Stimulated activated effector memory CD8-positive, alpha-beta T cell treated with anti-CD3 and anti-CD28 coated beads, Interleukin-12 subunit alpha, Interleukin-12 subunit beta, amount 100 ng/mL, for 72 hours (primary cell): ENCODE measurements around the gene NARF.
"Not testable (repeated sequence)": the region's sequence is repeated elsewhere in the genome, so short reads cannot be mapped to it uniquely, and the experiment has no call there.

ENCODE experiments used
- ATAC-seq: fragments of 150-1000 bp; cut with Tn5 transposase; 2 replicates; pipeline ENCODE4 v1.10.0; 2021
- DNase-seq, 2 donors: peaks; one replicate each; pipeline ENCODE4 v3.0.0; 2021 to 2022; ENCODE audit warnings: low spot score in 2 of 2
- H3K27ac Mint-ChIP-seq: one replicate; pipeline ENCODE4 v1.8.0; 2022; ENCODE audit warnings: mild to moderate bottlenecking, mixed read lengths
- H3K36me3 Mint-ChIP-seq: one replicate; pipeline ENCODE4 v1.8.0; 2022; ENCODE audit warnings: mild to moderate bottlenecking, mixed read lengths
- H3K4me1 Mint-ChIP-seq: one replicate; pipeline ENCODE4 v1.8.0; 2022; ENCODE audit warnings: mixed read lengths
- H3K4me3 Mint-ChIP-seq: one replicate; pipeline ENCODE4 v1.8.0; 2022; ENCODE audit warnings: mild to moderate bottlenecking, mixed read lengths
- H3K9me3 Mint-ChIP-seq: one replicate; pipeline ENCODE4 v1.8.0; 2022; ENCODE audit warnings: mixed read lengths

The NARF gene

DNA sequence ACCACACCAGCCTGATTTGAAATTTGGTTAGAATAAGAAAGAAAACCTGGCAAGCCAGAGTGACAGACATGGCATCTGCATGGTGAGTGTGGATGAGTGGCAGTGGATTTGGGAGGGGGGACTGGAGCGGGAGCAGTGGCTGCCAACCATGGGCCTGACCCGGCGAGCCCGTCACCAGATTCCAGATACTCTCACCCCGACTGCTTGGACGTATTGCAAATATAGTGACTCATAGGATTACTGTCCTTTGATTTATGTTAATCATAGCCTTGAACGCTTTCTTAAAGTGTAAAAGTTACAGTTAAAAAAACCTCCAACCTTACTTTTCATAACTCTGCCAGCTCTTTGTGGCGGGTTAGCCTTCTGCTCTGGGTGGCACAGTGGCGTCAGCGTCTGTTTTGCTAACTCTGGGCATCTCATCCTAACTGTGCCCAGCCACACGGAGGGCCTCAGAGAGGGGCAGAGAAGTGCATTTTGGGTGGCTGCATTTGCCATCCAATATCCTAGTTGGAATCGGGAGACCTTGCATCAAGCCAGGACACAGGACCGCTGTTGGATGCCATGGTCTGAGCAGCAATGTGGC lies 34.2 kb downstream of the NARF start:
- no peak overlapping the region for H3K4me3 Mint-ChIP-seq
- H3K4me1 Mint-ChIP-seq, result peaks cover 39% of the 10 kb centered on the region
- no peaks in the 10 kb centered on the region for H3K9me3 Mint-ChIP-seq
- peaks cover 45% of the 10 kb centered on the region for H3K36me3 Mint-ChIP-seq
- DNase-seq (no peak), ATAC-seq (no peak)
- H3K27ac Mint-ChIP-seq, result no peak overlapping the region

DNA sequence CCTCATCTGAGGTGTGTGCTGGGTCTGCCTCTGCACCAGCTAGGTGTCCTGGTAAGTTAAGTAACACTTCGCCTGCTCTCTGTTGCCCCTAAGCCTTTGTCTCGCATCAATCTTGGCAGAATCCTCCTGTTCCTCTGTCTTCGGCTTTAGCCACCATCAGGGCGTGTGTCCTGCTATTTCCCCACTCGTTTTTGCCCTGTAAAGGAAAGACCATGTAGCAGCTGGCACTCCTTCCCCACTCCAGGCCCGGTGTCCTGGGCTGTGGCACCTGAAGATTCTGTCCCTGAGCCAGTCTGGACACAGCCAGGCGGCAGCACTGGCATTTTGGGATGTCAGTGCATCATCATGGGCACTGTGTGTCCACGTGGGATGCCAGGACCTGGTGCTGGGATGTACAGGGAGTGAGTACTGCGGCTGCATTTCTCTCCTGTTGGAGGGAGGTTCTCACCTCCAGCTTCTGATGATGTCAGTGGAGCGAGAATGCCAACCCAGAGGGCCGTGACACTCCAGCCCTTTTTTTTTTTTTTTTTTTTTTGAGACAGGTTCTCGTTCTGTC lies 34.8 kb downstream of the NARF start:
- DNase-seq (no peak), ATAC-seq (no peak)
- H3K4me3 Mint-ChIP-seq, result no peak overlapping the region
- peaks cover 44% of the 10 kb centered on the region for H3K4me1 Mint-ChIP-seq
- H3K27ac Mint-ChIP-seq, result peak overlapping the region; percentile 97
- peaks cover 45% of the 10 kb centered on the region for H3K36me3 Mint-ChIP-seq
- H3K9me3 Mint-ChIP-seq, result no peaks in the 10 kb centered on the region

DNA sequence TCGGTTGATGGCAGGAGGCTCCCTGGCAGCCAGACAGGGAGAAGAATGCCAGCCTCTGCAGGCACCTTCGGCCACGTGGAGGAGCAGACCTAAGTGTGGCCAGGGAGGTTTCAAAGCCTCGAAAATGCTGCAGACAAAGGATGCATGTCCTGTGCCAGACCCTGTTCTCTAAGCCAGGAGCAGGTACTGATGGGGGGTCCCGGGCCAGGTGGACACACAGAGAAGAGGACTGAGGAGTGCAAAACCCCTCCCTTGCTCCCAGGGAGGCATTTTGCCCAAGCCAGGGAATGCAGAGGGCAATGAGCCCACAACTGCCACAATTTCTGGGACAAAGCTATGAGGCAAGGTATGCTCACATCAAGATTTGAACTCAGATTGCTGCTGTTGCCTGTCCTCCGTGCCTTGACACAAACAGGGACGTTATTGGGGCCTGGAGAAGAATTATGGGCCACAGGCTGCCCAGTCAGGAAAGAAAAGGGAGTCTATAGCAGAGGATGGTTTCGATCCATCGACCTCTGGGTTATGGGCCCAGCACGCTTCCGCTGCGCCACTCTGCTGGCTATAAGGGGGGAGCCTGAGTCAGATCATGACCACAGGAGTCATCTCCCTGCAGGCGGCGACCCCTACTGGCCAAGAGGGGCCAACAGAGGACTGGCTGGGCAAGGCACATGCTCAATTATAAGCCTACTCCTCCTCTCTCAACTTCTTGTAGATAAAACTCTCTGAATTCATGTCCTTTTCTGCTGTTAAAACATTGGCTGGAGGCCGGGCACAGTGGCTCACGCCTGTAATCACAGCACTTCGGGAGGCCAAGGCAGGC lies 35.9 kb downstream of the NARF start:
- H3K4me1 Mint-ChIP-seq, result peaks cover 48% of the 10 kb centered on the region
- H3K9me3 Mint-ChIP-seq, result no peaks in the 10 kb centered on the region
- H3K27ac Mint-ChIP-seq, result peak overlapping the region; percentile 97
- DNase-seq, result peak; percentile 90 to 98
- H3K36me3 Mint-ChIP-seq, result peaks cover 35% of the 10 kb centered on the region
- peak; percentile 85 for ATAC-seq
- peak overlapping the region; percentile 53 for H3K4me3 Mint-ChIP-seq

DNA sequence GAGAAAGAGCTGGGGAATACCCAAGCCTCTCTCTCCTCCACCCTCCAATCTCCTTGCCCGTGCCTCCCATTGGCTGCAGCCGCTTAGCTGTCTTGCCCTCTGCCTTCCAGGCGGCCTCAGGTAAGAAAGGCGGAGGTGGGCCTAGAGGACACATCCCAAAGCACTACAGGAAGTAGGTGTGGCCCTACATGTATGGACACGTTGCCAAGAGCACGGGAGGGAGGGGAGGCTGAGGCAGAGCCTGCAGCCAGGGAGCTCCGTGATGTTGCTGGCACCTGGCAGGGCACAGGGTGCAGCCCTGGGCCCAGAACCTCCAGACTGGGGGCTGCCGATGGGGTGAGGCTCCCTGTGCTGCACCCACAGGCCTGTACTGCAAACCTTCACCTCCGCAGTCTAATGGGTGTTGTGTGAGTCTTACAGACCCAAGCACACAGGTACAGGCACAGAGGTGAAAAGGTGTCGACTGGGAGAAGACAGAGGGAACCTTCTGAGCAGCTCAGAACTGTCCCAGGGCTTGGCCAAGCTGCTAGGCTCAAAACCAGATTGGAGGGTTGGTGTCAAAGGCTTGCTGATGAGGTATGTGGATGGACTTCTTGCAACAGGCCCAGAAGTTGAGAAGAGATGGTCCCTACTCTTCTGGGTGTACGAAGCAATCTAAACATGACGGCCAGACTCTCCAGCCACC lies 37.4 kb downstream of the NARF start:
- H3K4me3 Mint-ChIP-seq, result peak overlapping the region; percentile 75
- H3K9me3 Mint-ChIP-seq, result no peaks in the 10 kb centered on the region
- ATAC-seq (no peak), DNase-seq (no peak)
- H3K36me3 Mint-ChIP-seq, result peaks cover 22% of the 10 kb centered on the region
- peaks cover 49% of the 10 kb centered on the region for H3K4me1 Mint-ChIP-seq
- peak overlapping the region; percentile 85 for H3K27ac Mint-ChIP-seq

DNA sequence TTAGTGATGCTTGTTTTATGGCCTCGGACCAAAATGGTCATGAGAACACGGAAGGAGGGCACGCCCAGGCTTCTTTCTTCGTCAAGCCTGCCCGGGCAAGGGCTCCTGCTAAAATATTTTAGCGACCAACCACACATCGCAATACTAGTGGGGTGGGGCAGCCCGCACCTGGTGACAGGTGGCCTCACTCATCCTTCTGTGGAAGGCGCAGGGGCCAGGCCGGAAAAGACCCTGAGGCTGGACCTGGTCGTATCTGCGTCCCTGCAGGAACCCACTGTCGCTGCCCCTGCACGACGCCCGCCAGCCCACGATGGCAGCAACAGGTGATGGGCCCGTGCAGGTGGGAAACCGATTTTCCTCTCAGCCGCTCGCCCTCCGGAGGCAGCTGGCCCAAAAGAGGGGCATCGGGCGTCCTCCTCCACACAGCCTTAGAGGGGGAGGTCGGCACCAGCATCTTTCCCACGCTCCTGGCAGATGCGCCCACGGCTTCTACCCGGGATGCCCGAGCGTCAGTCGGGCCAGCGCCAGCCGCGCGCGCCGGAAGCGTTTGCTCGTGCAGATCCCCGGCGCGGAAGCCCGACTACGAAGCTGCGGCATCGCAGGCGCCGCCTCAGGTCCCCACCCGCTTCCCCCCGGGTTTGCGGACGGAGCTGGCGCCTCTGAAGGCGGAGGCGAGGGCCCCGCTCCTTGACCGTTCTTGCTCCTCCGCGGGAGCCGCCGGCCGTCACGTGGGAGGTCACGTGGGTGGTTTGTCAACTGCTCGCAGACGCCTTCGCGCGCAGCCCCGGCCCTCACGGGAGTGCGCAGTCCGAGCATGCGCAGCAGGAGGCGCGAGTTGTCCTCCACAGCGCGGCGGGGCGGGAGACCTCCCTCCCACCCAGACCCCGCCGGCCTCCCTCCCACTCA lies 38.2 kb downstream of the NARF start:
- H3K9me3 Mint-ChIP-seq, result no peaks in the 10 kb centered on the region
- peaks cover 22% of the 10 kb centered on the region for H3K36me3 Mint-ChIP-seq
- peak overlapping the region; percentile 85 for H3K27ac Mint-ChIP-seq
- ATAC-seq, result peak; percentile 78
- DNase-seq, result peak; percentile 92 to 96
- peak overlapping the region; percentile 75 for H3K4me3 Mint-ChIP-seq
- H3K4me1 Mint-ChIP-seq, result peaks cover 49% of the 10 kb centered on the region

DNA sequence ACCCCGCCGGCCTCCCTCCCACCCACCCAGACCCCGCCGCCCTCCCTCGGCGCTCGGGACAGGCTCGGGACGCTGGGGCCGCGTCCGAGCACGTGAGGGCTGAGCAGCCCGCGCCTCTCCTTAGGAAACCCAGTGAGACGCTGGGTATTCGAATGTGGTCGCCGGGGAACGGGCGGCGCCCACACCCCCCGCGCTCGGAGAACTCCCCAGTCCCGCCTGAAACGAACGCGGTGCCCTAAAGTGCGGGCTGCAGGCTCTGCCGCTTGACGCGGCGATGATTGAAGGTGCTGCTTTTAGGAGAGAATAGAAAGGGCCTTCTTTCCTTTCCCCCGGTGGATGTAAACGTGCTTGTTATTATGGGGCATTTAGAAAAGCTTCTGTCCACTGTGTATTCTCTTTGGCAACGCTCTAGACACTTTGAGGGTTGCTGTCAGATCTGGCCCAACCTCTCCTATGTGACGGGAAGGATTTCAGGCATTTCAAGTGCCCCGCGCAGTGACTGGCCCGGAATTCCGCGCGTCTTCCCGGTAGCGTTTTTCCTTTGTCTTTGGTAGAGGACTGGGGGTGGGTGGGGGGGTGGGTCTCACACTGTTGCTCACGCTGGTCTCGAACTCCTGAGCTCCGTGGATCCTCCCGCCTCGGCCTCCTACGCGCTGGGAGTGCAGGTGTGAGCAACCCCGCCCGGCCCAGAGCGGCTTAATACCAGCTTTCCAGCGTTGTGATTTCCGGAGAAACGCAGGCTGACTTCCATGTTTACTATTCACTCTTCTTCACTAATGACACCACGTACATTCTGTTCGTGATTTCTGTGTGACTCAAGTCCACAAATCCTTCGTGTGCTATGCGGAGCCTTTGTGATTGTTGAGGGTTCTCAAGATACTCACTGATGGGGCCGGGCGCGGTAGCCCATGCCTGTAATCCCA lies 39.2 kb downstream of the NARF start:
- Mint-ChIP-seq H3K9me3 (no peaks in the 10 kb centered on the region), H3K27ac (peak overlapping the region; percentile 85), H3K4me3 (peak overlapping the region; percentile 75), H3K36me3 (peaks cover 22% of the 10 kb centered on the region), H3K4me1 (peaks cover 49% of the 10 kb centered on the region)
- ATAC-seq (peak; percentile 36), DNase-seq (peak; percentile 31 to 75)

DNA sequence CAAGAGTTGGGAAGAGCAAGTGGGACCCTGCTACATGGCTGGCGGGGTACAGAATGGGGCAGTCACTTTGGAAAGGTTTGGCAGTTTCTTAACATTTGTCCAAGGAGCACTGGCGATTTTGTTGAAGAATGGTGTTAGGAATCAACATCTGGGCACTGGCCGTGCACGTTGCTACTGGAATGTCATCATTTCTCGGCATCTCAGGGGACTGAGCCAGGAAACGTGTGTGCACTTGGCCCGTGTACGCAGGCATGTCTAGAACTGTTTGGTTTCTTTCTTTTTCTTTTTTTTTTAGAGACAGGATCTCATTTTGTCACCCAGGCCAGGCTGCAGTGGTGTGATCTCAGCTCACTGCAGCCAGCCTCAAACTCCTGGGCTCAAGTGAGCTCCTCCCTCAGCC lies 43.7 kb downstream of the NARF start:
- ATAC-seq, result no peak
- Mint-ChIP-seq H3K4me3 (no peak overlapping the region), H3K9me3 (no peaks in the 10 kb centered on the region), H3K4me1 (peaks cover 21% of the 10 kb centered on the region), H3K36me3 (peaks cover 6% of the 10 kb centered on the region), H3K27ac (no peak overlapping the region)
- no peak for DNase-seq

DNA sequence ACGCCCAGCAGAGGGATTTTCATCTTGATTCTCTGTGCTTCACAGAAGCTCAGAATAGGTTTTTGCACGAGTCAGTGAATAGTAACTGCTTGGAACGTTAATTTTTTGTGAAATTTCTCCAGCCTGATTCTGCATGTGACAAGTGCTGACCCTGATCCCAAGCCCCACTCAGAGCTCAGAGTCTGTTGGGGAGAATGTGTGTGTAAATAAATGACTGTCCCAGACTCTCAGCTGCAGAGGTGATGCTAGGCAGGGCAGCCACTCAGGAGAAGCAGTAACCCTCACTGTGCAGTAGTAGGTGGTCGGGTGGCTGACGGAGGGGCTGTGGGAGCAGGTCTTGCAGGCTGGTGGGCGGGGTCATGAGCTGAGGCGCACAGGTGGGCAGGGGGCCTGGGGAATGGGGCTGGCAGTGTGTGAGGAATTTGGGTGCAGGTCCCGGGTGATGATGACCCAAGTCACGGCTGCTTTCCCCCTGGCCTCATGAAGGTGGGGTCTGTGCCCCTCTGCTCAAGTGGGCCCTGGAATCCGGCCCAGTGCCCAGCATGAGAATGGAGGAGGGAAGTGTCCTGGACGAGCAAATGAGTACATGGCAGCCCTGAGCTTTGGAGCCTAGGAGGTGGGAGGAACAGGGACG lies 44.7 kb downstream of the NARF start:
- no peak overlapping the region for H3K27ac Mint-ChIP-seq
- DNase-seq (no peak), ATAC-seq (no peak)
- peaks cover 13% of the 10 kb centered on the region for H3K4me1 Mint-ChIP-seq
- peaks cover 2% of the 10 kb centered on the region for H3K36me3 Mint-ChIP-seq
- no peaks in the 10 kb centered on the region for H3K9me3 Mint-ChIP-seq
- no peak overlapping the region for H3K4me3 Mint-ChIP-seq

DNA sequence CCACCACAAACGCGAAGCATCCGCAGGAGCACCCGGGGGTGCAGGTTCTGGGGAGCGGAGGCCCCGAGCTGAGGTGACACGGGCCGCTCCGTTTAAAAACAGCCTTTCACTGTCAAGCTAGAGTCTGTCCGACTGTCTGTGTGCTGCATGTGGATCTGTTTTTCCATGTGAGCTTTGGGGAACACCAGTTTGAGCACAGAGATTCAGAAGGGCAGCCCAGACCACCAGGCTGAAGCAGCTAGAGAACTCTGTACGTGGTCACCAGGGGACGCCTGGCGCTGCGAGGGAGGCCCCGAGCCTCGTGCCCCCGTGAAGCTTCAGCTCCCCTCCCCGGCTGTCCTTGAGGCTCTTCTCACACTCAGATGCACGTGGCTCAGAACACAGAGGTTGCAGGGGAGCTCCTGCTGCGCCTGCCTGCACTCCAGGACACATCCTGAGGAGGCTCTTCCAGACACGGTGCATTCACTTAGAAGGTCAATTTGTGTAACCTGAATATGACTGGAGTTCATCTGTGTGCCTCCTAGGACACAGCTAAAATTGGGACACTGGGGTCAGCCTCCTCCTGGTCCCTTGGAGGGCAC lies 45.3 kb downstream of the NARF start:
- Mint-ChIP-seq H3K27ac (no peak overlapping the region), H3K9me3 (no peaks in the 10 kb centered on the region), H3K4me1 (peaks cover 11% of the 10 kb centered on the region), H3K36me3 (no peaks in the 10 kb centered on the region), H3K4me3 (no peak overlapping the region)
- ATAC-seq (no peak), DNase-seq (no peak)

DNA sequence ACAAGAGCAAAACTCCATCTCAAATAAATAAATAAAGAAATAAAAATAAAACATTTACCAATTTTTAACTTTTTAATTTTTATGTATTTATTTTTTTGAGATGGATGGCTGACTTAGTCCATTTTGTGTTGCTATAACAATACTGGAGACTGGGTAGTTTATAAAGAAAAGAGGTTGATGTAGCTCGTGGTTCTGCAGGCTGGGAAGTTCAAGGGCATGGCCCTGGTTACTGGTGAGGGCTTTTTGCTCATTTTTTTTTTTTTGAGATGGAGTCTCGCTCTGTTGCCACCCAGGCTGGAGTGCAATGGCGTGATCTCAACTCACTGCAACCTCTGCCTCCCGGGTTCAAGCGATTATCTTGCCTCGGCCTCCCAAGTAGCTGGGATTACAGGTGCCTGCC lies 46.8 kb downstream of the NARF start:
- Mint-ChIP-seq H3K9me3 (no peaks in the 10 kb centered on the region), H3K27ac (no peak overlapping the region)

DNA sequence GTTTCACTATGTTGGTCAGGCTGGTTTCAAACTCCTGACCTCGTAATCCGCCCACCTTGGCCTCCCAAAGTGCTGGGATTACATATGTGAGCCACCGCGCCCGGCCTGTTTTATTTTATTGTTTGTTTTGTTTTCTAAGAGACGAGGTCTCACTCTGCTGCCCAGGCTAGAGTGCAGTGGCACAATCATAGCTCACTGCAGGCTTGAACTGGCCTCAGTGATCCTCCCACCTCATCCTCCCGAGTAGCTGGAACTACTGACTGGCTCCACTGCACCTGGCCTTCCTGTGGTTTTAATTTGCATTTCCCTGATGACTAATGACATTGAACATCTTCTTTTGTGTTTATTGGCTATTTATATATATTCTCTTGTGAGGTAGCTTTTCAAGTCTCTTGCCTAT lies 47.9 kb downstream of the NARF start:
- not testable (repeated sequence) for H3K36me3 Mint-ChIP-seq
- peak overlapping the region; percentile 10 for H3K4me3 Mint-ChIP-seq

More for the DNA sequence above, 46.8 kb downstream of the NARF start:
- peaks cover 7% of the 10 kb centered on the region for H3K4me1 Mint-ChIP-seq
- ATAC-seq (no peak), DNase-seq (no peak)
- H3K36me3 Mint-ChIP-seq, result no peaks in the 10 kb centered on the region
- H3K4me3 Mint-ChIP-seq, result no peak overlapping the region

DNA sequence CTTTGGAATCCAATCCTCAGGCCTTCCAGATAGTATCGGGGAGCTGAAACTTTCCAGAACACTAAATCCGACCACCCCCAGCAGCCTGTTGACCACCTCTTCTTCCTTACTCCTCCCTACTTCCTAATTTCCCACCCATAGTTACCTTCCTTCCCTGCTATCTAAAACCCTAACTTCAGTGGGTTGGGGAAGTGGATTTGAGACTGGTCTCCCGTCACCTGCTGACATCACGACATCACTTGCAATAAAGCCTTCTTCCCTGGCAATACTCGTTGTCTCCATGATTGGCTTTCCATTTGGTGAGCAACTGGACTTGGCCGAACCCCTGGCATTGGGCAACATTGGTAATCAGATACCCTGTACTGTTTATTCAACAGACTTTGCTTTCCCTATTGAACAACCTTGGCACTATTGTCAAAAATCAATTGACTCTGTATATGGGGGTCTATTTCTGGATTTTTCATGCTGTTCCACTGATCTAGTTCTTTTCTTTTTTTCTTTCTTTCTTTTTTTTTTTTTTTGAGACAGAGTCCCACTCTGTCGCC lies 49.2 kb downstream of the NARF start:
- Mint-ChIP-seq H3K4me1 (peaks cover 13% of the 10 kb centered on the region), H3K9me3 (no peaks in the 10 kb centered on the region), H3K36me3 (no peaks in the 10 kb centered on the region), H3K27ac (no peak overlapping the region), H3K4me3 (no peak overlapping the region)
- ATAC-seq (no peak), DNase-seq (no peak)

More for the DNA sequence above, 47.9 kb downstream of the NARF start:
- H3K9me3 Mint-ChIP-seq, DNase-seq: not testable (repeated sequence)
- Mint-ChIP-seq H3K27ac (peak overlapping the region; percentile 52), H3K4me1 (peaks cover 11% of the 10 kb centered on the region)
- ATAC-seq, result peak; percentile 98

DNA sequence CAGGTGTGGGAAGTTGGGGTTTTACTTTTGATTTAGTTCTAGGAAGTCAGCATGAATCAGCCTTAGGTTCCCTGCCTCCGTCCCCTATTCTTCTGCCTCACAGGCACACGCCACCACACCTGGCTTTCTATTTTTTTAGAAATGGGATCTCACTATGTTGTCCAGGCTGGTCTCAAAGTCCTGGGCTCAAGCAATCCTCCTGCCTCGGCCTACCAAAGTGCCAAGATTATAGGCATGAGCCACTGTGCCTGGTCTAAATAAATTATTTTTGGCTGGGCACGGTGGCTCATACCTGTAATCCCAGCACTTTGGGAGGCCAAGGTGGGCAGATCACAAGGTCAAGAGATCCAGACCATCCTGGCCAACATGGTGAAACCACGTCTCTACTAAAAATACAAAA lies 53.1 kb downstream of the NARF start:
- not testable (repeated sequence) for H3K36me3 Mint-ChIP-seq, H3K4me1 Mint-ChIP-seq, ATAC-seq, H3K4me3 Mint-ChIP-seq, H3K9me3 Mint-ChIP-seq, DNase-seq, H3K27ac Mint-ChIP-seq
